ENCODE results near the gene ARFGAP3.

Gene ARFGAP3

DNA sequence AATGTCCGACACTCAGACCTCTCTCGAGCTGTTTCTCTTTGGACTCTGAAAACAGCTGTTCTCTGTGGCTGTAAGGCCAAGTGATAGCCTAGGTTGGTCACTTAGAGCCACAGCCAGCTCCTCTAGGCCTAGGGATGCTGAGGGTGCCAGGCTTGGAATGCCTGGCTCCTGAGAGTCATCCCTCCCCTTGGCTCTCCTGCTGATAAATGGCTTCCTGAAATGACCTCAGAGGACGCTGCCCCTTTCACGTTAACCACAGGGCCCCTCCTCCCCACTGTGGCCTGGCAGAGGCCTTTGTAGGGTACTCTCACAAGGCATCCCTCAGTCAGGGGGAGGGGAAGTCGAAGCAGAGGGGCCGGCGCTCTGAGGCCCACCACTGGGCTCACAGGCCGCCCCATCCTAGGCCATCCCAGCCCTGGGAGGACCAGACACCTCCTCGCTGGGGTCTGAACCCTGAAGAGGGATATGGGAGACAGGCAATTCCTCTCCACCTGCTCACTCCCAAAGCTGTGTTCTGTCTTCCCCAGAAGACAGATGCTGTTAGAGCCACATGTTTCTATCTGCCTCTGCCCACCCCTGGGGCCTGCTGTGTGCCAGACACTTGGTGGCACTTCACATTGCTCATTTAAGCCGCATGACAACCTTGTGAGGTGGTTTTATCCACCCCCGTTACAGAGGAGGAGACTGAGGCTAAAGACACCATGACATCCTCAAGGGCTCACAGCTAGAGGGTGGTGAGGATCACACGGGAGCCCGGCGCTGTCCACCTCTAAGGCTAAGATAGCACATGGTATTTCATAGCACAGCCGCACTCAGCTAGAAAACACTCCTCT lies 50.9 kb downstream of the ARFGAP3 start:
- ChIA-PET CTCF (no interaction called here), POLR2A (no interaction called here)
- TF ChIP-seq ELF4 (IDR thresholded peaks at IDR 0.05), result no peak
- no peak for TF ChIP-seq SUZ12 (IDR thresholded peaks at IDR 0.05)
- no peak for TF ChIP-seq FOXK2 (IDR thresholded peaks at IDR 0.05)
- no peak for TF ChIP-seq FOXM1 (IDR thresholded peaks at IDR 0.05; ENCODE audit: borderline replicate concordance)
- TF ChIP-seq LEF1 (IDR thresholded peaks at IDR 0.05; ENCODE audit: borderline replicate concordance), result no peak
- TF ChIP-seq HDGF (IDR thresholded peaks at IDR 0.05; ENCODE audit: borderline replicate concordance), result no peak
- DNase-seq (ENCODE audit: extremely low spot score), result no peak

DNA sequence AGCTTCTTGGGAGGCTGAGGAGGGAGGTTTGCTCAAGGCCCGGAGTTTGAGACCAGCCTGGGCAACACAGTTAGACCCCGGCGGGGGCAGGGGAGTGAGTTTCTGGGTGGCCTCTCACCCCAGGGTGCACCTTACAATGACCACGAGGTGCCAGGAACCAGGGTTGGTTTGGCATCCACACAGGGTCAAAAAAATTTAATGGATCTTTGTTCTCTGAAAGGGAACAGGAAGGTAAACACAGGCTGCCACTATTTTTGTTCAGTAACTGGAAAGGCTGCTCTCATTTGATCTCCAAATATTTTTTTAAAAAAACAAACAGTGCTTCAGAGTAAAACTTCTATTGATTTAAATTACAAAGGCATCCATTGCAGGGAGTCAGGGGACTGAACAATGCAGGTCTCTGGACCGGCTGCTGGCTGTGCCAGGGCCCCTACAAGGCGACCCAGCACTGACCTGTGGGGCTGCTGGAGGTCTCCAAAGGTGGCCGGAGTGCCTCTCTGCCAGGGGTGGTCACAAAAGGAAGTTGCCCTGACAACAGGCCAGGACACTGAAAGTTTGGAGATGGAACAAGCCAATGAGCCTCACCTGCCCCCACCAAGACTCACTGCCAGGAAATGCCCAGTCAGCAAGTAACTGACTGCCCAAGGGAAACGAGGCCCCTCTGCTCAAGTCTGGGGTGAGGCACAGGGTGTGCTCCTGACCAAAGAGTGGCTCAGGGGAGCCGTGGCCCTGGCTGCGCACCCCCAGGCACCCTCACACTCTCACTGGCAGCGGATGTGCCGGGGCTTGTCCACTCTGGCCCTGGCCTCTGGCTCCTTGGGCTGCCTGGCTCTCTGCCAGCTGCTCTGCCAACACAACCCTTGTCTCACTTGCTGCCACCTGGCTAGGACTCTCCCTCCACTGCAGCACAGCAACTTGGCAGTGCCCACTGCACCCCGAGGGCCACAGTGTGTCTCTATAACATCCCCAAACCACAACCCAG lies 51.8 kb downstream of the ARFGAP3 start:
- POLR2A ChIA-PET, result no interaction called here
- no peak for DNase-seq (ENCODE audit: extremely low spot score)
- CTCF ChIA-PET, result no interaction called here
- TF ChIP-seq CTBP1 (IDR thresholded peaks at IDR 0.05; ENCODE audit: borderline replicate concordance) (no peak), SUZ12 (IDR thresholded peaks at IDR 0.05) (no peak), HDGF (IDR thresholded peaks at IDR 0.05; ENCODE audit: borderline replicate concordance) (no peak), ZNF384 (IDR thresholded peaks at IDR 0.05) (no peak), ELF4 (IDR thresholded peaks at IDR 0.05) (no peak), NFRKB (IDR thresholded peaks at IDR 0.05) (no peak), ARNT (IDR thresholded peaks at IDR 0.05) (no peak), FOXK2 (IDR thresholded peaks at IDR 0.05) (no peak), FOXM1 (IDR thresholded peaks at IDR 0.05; ENCODE audit: borderline replicate concordance) (no peak), FOXA1 (IDR thresholded peaks at IDR 0.05) (no peak), TARDBP (IDR thresholded peaks at IDR 0.05) (no peak), L3MBTL2 (conservative IDR thresholded peaks at IDR 0.05) (no peak), BHLHE40 (IDR thresholded peaks at IDR 0.05; ENCODE audit: borderline replicate concordance) (no peak), LEF1 (IDR thresholded peaks at IDR 0.05; ENCODE audit: borderline replicate concordance) (no peak), SP1 (IDR thresholded peaks at IDR 0.05) (no peak)
- TF ChIP-seq, protein P1, sequence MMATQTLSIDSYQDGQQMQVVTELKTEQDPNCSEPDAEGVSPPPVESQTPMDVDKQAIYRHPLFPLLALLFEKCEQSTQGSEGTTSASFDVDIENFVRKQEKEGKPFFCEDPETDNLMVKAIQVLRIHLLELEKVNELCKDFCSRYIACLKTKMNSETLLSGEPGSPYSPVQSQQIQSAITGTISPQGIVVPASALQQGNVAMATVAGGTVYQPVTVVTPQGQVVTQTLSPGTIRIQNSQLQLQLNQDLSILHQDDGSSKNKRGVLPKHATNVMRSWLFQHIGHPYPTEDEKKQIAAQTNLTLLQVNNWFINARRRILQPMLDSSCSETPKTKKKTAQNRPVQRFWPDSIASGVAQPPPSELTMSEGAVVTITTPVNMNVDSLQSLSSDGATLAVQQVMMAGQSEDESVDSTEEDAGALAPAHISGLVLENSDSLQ (IDR thresholded peaks at IDR 0.05), result no peak

DNA sequence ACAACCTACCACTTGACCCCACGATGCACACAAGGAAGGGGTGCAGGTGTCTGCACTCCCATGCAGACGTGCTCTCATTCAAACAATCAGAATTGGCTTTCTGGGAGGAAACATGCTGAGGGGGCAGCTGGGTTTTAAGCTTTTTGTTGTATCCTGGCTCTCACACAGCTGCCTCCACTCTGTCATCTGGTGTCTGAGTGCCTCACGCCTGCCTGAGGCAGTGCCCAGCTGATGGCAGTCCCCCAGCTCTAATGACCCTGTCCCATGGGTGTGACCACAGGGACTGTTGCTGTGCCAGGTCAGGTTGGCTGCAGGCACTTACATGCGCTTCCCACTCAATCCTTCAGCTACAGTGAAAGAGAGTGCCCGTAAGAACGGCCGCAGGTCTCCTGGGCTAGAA lies 53.7 kb downstream of the ARFGAP3 start:
- POLR2A ChIA-PET, result no interaction called here
- no peak for DNase-seq (ENCODE audit: extremely low spot score)
- CTCF ChIA-PET, result no interaction called here
- no peak for TF ChIP-seq NFRKB (IDR thresholded peaks at IDR 0.05)
- TF ChIP-seq, protein P1 (IDR thresholded peaks at IDR 0.05), result no peak
- TF ChIP-seq CTBP1 (IDR thresholded peaks at IDR 0.05; ENCODE audit: borderline replicate concordance), result no peak
- no peak for TF ChIP-seq SUZ12 (IDR thresholded peaks at IDR 0.05)
- TF ChIP-seq FOXK2 (IDR thresholded peaks at IDR 0.05), result no peak
- TF ChIP-seq SP1 (IDR thresholded peaks at IDR 0.05), result no peak

DNA sequence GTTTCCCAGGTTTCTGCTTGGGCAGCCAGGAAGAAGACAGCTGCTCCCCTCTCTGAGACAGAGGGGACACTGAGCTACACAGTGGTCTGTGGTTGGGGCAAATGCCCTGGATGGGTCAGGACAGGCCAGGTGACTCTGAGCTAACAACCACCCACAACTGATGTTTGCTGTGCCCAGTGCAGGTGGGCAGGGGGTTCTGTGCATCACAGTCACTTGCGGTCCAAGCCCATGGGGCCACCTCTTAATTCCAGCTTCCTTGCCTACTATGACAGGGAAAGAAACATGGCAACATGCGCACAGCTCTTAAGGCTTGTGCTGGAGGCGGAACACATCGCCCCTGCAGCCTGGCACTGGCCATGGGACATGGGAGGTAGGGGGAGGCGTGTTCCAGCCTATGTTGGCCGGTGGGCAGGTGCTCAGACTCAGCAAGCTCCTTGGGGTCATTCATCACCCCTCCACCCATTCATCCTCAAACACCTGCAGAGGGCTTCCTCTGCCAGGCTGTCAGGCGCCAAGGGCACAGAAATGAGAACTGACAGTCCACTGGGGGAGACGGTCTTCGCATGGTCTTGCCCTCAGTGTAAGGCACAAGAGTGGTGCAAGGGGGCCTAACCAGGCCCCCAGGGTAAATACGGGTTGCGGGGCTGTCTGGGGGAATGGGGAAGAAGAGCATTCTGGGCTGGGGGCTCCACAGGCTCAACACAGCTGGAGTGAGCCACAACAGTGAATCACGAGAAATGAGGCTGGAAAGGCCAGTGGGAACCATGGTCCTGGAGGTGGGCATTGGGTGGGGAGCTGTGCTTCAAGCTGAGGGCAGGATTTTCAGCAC lies 55.6 kb downstream of the ARFGAP3 start:
- TF ChIP-seq CTBP1 (IDR thresholded peaks at IDR 0.05; ENCODE audit: borderline replicate concordance) (no peak), LEF1 (IDR thresholded peaks at IDR 0.05; ENCODE audit: borderline replicate concordance) (no peak), SP1 (IDR thresholded peaks at IDR 0.05) (no peak), HDGF (IDR thresholded peaks at IDR 0.05; ENCODE audit: borderline replicate concordance) (no peak), FOXK2 (IDR thresholded peaks at IDR 0.05) (no peak), FOXM1 (IDR thresholded peaks at IDR 0.05; ENCODE audit: borderline replicate concordance) (no peak), ZNF384 (IDR thresholded peaks at IDR 0.05) (no peak), TARDBP (IDR thresholded peaks at IDR 0.05) (no peak), FOXA1 (IDR thresholded peaks at IDR 0.05) (no peak), BHLHE40 (IDR thresholded peaks at IDR 0.05; ENCODE audit: borderline replicate concordance) (no peak), L3MBTL2 (conservative IDR thresholded peaks at IDR 0.05) (no peak), NFRKB (IDR thresholded peaks at IDR 0.05) (no peak), ARNT (IDR thresholded peaks at IDR 0.05) (no peak), SUZ12 (IDR thresholded peaks at IDR 0.05) (no peak), ELF4 (IDR thresholded peaks at IDR 0.05) (no peak)
- TF ChIP-seq, protein P1 (IDR thresholded peaks at IDR 0.05), result no peak
- DNase-seq (ENCODE audit: extremely low spot score), result no peak
- ChIA-PET CTCF (interaction anchor here (0.6 to 1.1 kb wide), 2 partner anchors 19 to 180 kb away, joined by 5 read pairs; no protein-coding TSS in a partner anchor), POLR2A (no interaction called here)
